T-helper 1 cell treated with Interleukin-12 subunit alpha and Interleukin-12 subunit beta and Interleukin-4 antibody, amounts not matched to agents 30 μg/mL and 1 μg/mL, for 36 hours (primary cell): Measurements from ENCODE around the gene ATXN10.
"Not testable (repeated sequence)": the region's sequence is repeated elsewhere in the genome, so short reads cannot be mapped to it uniquely, and the experiment has no call there.

ENCODE experiments used
- H3K27ac Mint-ChIP-seq: one replicate; pipeline ENCODE4 v1.8.0; 2021; ENCODE audit warnings: mild to moderate bottlenecking, mixed read lengths
- H3K27me3 Mint-ChIP-seq: one replicate; pipeline ENCODE4 v1.8.0; 2021; ENCODE audit warnings: low read depth, mixed read lengths
- H3K36me3 Mint-ChIP-seq: one replicate; pipeline ENCODE4 v1.8.0; 2021; ENCODE audit warnings: low read depth, mixed read lengths
- H3K4me1 Mint-ChIP-seq: one replicate; pipeline ENCODE4 v1.8.0; 2021; ENCODE audit warnings: low read depth, mixed read lengths
- H3K4me3 Mint-ChIP-seq: one replicate; pipeline ENCODE4 v1.8.0; 2021; ENCODE audit warnings: mild to moderate bottlenecking, moderate library complexity, mixed read lengths
- H3K9me3 Mint-ChIP-seq: one replicate; pipeline ENCODE4 v1.8.0; 2021; ENCODE audit warnings: mixed read lengths

The ATXN10 gene

DNA sequence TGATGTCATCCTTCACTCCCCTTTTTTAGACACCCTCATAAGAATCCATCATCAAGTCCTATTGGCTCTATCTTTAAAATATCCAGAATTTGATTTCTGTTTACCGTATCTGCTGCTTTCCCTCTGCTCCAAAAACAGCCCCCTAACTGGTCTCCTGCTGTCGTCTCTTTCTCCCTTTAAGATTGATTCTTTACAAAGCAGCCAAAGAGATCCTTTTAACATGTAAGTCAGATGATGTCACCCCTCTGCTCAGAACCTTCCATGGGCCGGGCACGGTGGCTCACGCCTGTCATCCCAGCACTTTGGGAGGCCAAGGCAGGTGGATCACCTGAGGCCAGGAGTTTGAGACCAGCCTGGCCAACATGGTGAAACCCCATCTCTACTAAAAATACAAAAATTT is 11.1 kb downstream of the ATXN10 start:
- H3K27me3 Mint-ChIP-seq, H3K9me3 Mint-ChIP-seq, H3K4me3 Mint-ChIP-seq, H3K36me3 Mint-ChIP-seq, H3K4me1 Mint-ChIP-seq, H3K27ac Mint-ChIP-seq: not testable (repeated sequence)

DNA sequence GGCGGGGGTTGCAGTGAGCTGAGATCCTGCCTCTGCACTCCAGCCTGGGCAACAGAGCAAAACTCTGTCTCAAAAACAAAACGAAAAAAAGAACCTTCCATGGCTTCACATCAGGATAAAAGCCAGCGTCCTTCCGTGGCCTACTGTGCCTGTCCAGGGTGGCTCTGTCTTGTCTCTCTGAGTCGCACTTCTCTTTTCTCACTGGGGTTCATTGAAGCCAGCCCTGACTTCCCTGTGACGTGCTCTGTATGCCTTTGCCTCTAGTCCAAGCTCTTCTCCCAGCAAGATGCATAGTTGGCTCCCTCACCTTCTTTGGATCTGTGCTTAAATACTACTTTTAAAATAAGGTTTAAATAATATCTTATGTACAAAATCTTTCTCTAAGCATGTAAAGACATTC is 11.6 kb downstream of the ATXN10 start:
- H3K4me3 Mint-ChIP-seq = no peak overlapping the region
- H3K9me3 Mint-ChIP-seq = no peaks in the 10 kb centered on the region
- H3K36me3 Mint-ChIP-seq = no peaks in the 10 kb centered on the region
- no peak overlapping the region for H3K27ac Mint-ChIP-seq
- no peaks in the 10 kb centered on the region for H3K4me1 Mint-ChIP-seq
- no peaks in the 10 kb centered on the region for H3K27me3 Mint-ChIP-seq

DNA sequence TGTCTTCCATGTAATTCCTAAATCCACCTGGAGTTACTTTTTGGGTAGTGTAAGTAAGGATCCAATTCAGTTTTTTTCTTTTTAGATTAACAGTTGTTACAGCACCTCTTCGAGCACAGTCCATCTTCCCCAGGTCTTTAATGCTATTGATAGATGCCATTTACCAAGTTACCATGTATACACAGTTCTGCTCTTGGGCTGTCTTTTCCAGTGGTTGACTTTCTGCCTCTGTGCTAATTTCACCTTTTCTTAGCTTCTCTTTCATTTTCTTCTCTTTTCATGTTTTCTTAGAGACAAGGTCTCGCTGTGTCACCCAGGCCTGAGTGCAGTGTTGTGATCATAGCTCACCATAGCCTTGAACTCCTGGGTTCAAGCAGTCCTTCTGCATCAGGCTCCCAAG is 12.0 kb downstream of the ATXN10 start:
- Mint-ChIP-seq H3K4me3 (no peak overlapping the region), H3K4me1 (no peaks in the 10 kb centered on the region), H3K27ac (no peak overlapping the region), H3K36me3 (no peaks in the 10 kb centered on the region), H3K9me3 (no peaks in the 10 kb centered on the region), H3K27me3 (no peaks in the 10 kb centered on the region)

DNA sequence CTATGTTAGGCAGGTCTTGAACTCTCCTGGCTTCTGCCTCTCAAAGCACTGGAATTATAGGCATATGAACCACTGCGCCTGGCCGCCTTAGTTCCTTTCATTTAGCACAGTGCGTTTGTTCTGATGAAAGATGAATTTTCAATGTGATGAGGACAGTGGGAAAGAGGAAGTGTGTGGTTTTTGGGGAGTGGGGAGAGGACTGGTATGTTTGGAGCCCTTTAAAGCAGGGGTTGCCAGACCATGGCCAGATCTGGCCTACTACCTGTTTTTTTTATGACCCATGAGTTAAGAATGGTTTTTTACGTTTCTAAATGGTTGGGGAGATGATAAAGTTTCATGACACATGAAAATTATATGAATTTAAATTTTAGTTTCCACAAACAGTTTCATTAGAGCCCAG is 12.5 kb downstream of the ATXN10 start:
- no peaks in the 10 kb centered on the region for H3K4me1 Mint-ChIP-seq
- peaks cover 2% of the 10 kb centered on the region for H3K36me3 Mint-ChIP-seq
- no peaks in the 10 kb centered on the region for H3K27me3 Mint-ChIP-seq
- no peak overlapping the region for H3K27ac Mint-ChIP-seq
- no peak overlapping the region for H3K4me3 Mint-ChIP-seq
- no peaks in the 10 kb centered on the region for H3K9me3 Mint-ChIP-seq

DNA sequence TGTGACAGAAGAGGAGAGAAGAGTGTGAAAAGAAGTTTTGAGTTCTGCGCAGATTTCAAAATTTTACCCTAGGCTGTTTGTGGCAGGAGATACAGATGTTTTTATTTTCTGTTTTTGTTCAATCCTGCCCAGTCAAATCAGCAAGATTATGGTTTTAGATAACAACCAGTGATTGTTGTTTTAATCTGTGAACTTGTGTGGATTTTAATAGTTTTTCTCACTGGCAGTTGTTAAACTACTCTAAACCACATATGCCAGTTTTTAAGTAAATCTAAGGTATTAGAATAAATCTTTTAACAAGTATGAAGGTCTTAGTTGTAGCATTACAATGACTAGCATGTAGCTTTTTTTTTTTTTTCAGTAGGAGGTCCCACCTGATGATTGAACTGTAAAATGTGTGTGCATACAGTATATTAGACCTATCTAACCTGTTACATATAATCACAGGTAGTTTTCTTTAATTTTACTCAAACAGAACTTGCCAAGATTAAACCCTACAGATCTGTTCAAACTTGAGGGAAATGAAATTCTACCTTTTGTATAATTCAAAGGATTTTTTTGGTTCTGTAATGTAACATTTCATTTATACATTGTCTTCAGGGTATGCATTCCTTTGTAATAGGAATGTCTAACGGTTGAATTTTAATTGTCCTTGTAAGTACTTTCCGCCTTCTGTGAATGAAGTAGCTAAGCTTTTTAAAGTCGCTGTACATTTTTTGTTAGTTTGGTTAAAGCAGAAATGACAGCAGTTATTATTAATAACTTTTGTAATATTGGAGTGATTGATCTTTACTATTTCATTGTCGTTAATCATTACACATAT is 13.3 kb downstream of the ATXN10 start:
- peaks cover 5% of the 10 kb centered on the region for H3K36me3 Mint-ChIP-seq
- no peaks in the 10 kb centered on the region for H3K4me1 Mint-ChIP-seq
- H3K9me3 Mint-ChIP-seq = no peaks in the 10 kb centered on the region
- no peak overlapping the region for H3K27ac Mint-ChIP-seq
- no peaks in the 10 kb centered on the region for H3K27me3 Mint-ChIP-seq
- H3K4me3 Mint-ChIP-seq = no peak overlapping the region

DNA sequence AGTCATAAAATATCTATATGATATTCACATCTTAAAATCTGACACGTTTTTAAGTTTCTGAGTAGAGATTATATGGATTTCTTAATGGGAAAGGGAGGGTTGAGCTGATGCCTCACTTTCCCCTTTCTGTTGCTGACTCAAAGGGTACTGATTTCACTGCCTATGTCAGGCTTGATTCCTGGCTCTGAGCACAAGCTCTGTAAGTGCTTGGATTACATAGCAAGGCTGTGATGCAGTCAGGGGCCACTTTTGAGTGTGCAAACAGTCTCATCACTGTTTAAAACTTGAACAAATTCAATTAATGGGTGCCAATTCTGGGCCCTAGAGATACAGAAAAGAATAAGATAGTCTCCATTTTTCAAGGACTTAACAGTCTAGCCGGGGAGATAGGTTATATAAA is 14.4 kb downstream of the ATXN10 start:
- H3K4me3 Mint-ChIP-seq = no peak overlapping the region
- H3K36me3 Mint-ChIP-seq = peaks cover 9% of the 10 kb centered on the region
- H3K27ac Mint-ChIP-seq = no peak overlapping the region
- no peaks in the 10 kb centered on the region for H3K9me3 Mint-ChIP-seq
- H3K4me1 Mint-ChIP-seq = peaks cover 5% of the 10 kb centered on the region
- no peaks in the 10 kb centered on the region for H3K27me3 Mint-ChIP-seq

DNA sequence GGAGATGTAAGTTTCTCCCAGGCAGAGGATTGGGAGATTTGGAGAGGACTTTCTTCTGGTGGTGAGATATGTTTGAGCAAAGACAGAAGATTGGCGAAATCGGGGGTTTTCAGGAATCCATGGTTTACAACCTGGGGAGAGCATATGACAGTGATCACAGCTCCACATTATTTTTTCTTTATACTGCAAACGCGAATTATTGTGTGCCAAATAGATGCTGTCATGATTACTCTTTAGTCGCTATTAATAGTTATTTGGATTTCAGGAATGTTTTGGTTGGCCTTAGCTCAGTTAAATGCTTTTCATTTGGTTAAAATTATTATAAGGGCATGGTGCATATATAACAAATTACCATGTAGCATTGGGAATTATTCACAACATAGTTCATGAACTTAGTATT is 15.2 kb downstream of the ATXN10 start:
- Mint-ChIP-seq H3K27me3 (no peaks in the 10 kb centered on the region), H3K36me3 (peaks cover 10% of the 10 kb centered on the region), H3K9me3 (no peaks in the 10 kb centered on the region), H3K4me3 (no peak overlapping the region), H3K4me1 (peaks cover 5% of the 10 kb centered on the region), H3K27ac (no peak overlapping the region)

DNA sequence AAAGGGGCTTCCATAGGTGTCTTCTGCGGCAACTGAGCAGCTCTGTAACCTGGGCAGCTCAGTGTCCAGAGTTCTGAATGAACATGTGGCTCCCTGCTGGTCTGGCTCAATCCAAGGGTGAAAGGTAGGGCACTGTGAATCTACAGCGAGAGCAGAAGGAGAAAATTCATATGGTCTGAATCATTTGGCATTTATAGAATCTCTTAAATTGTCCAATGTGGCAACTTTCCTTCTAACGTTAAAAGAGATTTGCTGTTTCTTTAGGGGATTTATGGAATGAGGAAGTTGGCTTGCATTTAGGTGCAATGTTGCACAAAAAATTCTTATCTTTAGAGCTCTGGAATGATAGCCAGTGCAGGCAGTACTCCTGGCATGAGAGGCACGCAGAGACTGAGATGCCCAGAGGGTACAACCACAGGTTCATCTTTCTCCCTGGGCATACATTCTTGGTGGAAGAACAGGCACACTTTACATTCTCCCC is 17.0 kb downstream of the ATXN10 start:
- Mint-ChIP-seq H3K4me3 (no peak overlapping the region), H3K27ac (no peak overlapping the region), H3K9me3 (no peaks in the 10 kb centered on the region), H3K4me1 (peaks cover 7% of the 10 kb centered on the region), H3K27me3 (no peaks in the 10 kb centered on the region), H3K36me3 (peaks cover 20% of the 10 kb centered on the region)

DNA sequence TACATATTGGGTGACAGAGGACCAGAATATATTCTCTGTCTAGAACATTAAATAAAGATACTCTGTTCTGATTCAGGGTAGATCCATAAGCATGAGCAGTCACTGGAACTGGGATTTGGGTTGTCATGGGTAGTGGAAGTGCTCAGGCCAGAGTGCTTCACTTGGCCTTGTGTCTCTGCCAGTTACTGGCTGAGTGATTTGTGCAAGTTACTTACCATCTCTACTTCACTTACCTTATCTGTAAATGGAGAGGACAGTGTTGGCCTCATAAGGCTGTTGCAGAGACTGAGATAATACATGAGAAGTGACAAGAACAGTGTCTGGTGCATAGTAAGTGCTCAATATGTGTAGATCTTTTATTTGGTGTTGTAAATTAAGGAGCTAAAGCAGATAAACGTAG is 17.6 kb downstream of the ATXN10 start:
- Mint-ChIP-seq H3K4me1 (peaks cover 7% of the 10 kb centered on the region), H3K9me3 (no peaks in the 10 kb centered on the region), H3K27me3 (no peaks in the 10 kb centered on the region), H3K4me3 (no peak overlapping the region), H3K36me3 (peaks cover 23% of the 10 kb centered on the region), H3K27ac (no peak overlapping the region)

DNA sequence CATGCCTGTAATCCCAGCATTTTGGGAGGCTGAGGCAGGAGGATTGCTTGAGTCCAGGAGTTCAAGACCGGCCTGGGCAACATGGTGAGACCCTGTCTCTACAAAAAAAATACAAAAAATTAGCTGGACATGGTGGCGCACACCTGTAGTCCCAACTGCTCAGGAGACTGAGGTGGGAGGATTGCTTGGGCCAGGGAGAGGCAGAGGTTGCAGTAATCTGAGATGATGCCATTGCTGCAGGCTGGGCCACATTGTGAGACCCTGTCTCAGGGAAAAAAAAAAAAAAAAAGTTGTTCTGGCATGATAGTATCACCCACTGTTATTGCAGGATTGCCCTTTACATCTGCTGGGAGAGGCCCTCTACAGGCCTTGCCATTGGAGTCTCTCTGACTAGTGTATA is 18.4 kb downstream of the ATXN10 start:
- H3K27me3 Mint-ChIP-seq = no peaks in the 10 kb centered on the region
- peaks cover 23% of the 10 kb centered on the region for H3K36me3 Mint-ChIP-seq
- no peak overlapping the region for H3K4me3 Mint-ChIP-seq
- no peak overlapping the region for H3K27ac Mint-ChIP-seq
- H3K9me3 Mint-ChIP-seq = no peaks in the 10 kb centered on the region
- peaks cover 7% of the 10 kb centered on the region for H3K4me1 Mint-ChIP-seq

DNA sequence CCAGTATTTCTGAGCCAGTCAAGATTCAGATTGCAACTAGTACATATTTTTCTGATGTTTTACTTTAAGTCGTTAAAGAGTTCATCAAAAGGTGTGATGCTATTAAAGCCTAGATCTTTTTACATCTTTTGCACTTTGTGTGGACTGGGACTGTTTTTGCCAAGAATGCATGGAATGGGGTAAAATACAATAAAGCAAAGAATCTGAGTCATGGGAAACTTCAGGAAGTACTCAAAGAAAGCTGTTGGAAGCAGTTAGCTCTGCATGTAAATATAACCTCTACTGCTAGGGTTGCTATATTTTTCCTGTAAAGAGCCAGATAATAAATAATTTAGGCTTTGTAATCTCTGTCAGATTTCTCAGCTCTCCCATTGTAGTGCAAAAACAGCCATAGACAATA is 20.9 kb downstream of the ATXN10 start:
- peaks cover 7% of the 10 kb centered on the region for H3K4me1 Mint-ChIP-seq
- no peak overlapping the region for H3K27ac Mint-ChIP-seq
- H3K27me3 Mint-ChIP-seq = no peaks in the 10 kb centered on the region
- no peaks in the 10 kb centered on the region for H3K9me3 Mint-ChIP-seq
- peaks cover 29% of the 10 kb centered on the region for H3K36me3 Mint-ChIP-seq
- H3K4me3 Mint-ChIP-seq = no peak overlapping the region

DNA sequence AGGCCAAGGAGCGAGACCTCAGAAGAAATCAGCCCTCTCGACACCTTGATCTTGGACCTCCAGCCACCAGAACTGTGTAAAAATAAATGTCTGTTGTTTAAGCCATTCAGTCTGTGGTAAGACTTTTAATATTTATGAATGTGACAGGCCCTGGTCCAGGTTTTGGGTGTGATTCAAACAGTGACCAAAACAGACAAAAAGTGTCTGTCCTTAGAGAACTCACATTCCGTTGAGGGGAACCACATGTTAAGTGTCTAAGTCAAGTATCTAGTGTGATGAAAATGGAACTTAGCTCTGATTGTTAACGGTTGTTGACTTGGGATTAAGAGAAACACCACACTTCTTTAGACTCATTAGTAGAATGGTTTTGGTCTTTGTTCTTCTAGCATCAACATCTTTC is 22.2 kb downstream of the ATXN10 start:
- Mint-ChIP-seq H3K27ac (no peak overlapping the region), H3K4me1 (peaks cover 7% of the 10 kb centered on the region), H3K4me3 (no peak overlapping the region), H3K36me3 (peaks cover 33% of the 10 kb centered on the region), H3K27me3 (no peaks in the 10 kb centered on the region), H3K9me3 (no peaks in the 10 kb centered on the region)

DNA sequence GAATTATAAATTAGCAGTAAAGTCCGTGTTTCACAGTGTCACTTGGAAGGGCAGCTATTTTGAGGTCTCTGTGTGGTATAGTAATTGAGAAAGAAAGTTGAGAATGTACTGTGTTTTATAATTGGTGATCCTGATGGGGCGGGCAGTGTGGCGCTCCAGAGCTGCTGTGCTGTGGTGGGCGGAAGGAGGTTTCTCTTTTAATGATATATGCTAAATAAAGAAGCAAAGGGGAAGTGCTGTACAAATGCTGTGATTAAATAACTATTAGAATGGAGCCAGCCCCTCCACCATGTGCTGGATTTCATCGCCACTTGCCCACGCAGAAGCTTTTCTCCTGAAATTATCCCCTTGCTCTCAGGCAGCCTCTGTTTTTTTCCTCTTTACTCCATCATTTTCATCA is 24.6 kb downstream of the ATXN10 start:
- no peaks in the 10 kb centered on the region for H3K27me3 Mint-ChIP-seq
- peaks cover 31% of the 10 kb centered on the region for H3K36me3 Mint-ChIP-seq
- no peak overlapping the region for H3K4me3 Mint-ChIP-seq
- H3K4me1 Mint-ChIP-seq = peaks cover 2% of the 10 kb centered on the region
- no peak overlapping the region for H3K27ac Mint-ChIP-seq
- H3K9me3 Mint-ChIP-seq = no peaks in the 10 kb centered on the region

DNA sequence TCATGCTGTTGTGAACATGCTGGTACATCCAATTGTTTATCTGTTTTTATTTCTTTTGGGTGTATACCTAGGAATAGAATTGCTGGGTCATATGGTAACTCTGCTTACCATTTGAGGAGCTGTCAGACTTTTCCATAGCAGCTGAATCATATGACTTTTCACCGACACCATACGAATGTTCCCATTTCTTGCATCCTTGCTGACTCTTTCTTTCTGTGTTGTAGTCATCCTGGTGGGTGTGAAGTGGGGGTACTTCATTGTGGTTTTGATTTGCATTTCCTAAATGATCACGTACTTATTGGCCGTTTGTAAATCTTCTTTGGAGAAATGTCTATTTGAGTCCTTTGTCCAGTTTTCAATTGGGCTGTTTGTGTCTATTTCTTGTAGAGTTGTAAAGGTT is 26.5 kb downstream of the ATXN10 start:
- Mint-ChIP-seq H3K27ac (no peak overlapping the region), H3K4me1 (no peaks in the 10 kb centered on the region), H3K27me3 (no peaks in the 10 kb centered on the region), H3K36me3 (peaks cover 33% of the 10 kb centered on the region), H3K4me3 (no peak overlapping the region), H3K9me3 (no peaks in the 10 kb centered on the region)

DNA sequence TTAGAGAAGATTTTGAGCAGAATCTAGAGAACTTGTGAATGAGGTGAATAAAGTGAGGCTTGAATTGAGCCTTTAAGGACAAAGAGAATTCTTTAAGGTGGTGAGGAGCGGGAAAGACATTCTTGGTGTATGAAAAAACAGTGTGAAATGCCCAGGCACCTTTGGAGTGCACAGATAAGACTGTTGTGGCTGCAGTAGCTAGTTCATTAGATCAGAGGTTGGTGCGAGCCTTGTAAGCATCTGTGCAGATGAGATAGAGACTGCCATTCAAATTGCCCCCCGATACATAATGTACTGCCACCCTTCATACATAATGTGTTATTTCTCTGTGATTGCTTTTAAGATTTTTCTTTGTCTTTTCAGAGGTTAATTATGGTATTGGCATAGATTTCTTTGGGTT is 31.3 kb downstream of the ATXN10 start:
- Mint-ChIP-seq H3K36me3 (peaks cover 43% of the 10 kb centered on the region), H3K27ac (no peak overlapping the region), H3K9me3 (no peaks in the 10 kb centered on the region), H3K4me1 (no peaks in the 10 kb centered on the region), H3K4me3 (no peak overlapping the region), H3K27me3 (no peaks in the 10 kb centered on the region)

DNA sequence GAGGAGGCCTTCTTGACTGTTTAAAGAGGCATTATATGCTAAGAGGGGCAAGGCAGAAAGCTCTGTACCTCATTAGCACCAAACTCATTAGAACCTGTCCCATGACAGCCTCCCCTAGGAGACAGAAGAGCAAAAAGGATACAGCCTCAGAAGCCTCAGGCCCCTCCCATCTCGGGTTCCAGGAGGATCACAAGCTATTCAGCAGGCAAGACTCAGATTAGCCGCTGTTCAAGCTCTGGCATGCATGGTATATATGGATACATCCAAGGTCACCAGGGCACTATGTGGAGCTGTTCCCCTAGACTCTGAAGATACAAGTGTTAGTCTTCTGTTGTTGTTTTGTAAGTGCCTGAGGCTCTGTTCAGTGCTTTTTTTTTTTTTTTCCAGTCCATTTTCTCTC is 32.1 kb downstream of the ATXN10 start:
- Mint-ChIP-seq H3K4me3 (no peak overlapping the region), H3K9me3 (no peaks in the 10 kb centered on the region), H3K27ac (no peak overlapping the region), H3K36me3 (peaks cover 44% of the 10 kb centered on the region), H3K4me1 (peaks cover 4% of the 10 kb centered on the region), H3K27me3 (no peaks in the 10 kb centered on the region)
